Stimulated activated CD4-positive, alpha-beta T cell treated with anti-CD3 and anti-CD28 coated beads, Interleukin-15, amount 100 ng/mL, for 48 hours (primary cell): ENCODE results near the gene CDC20B.
A peak's percentile ranks its signal among the peaks of the same experiment; 100 is the strongest.
"Not testable (repeated sequence)": the region's sequence is repeated elsewhere in the genome, so short reads cannot be mapped to it uniquely, and the experiment has no call there.

Source experiments
- DNase-seq, 2 donors: peaks; one replicate each; pipeline ENCODE4 v3.0.0-alpha.2; 2020; ENCODE audit warnings: low read depth in 2 of 2

CDC20B gene

GRCh38 chr5:55160493-55161209 is 12.3 kb downstream of the CDC20B start:
- DNase-seq: no peak

GRCh38 chr5:55159763-55160492 is 13.0 kb downstream of the CDC20B start, which contains the start of gene GPX8:
GPX8 (plus strand) TSS chr5:55160171; CDS start chr5:55160193, 22 bp downstream.
- no peak for DNase-seq

GRCh38 chr5:55154873-55155272 is 18.1 kb downstream of the CDC20B start:
- DNase-seq: no peak

- no peak for DNase-seq
These were observed 20.8 kb downstream of the CDC20B start for GRCh38 chr5:55151923-55152842.

GRCh38 chr5:55149308-55149795 is 23.6 kb downstream of the CDC20B start:
- no peak for DNase-seq

GRCh38 chr5:55146543-55147151 is 26.3 kb downstream of the CDC20B start:
- peak; percentile 66 to 76 for DNase-seq

GRCh38 chr5:55146080-55146479 is 26.9 kb downstream of the CDC20B start:
- DNase-seq: no peak

- no peak for DNase-seq
These were observed 29.4 kb downstream of the CDC20B start for GRCh38 chr5:55143624-55144023.

GRCh38 chr5:55141945-55142690 is 30.9 kb downstream of the CDC20B start:
- DNase-seq: no peak

GRCh38 chr5:55140908-55141665 is 31.9 kb downstream of the CDC20B start:
- no peak for DNase-seq

GRCh38 chr5:55136521-55136920 is 36.5 kb downstream of the CDC20B start:
- no peak for DNase-seq

GRCh38 chr5:55134053-55134722 is 38.8 kb downstream of the CDC20B start:
- DNase-seq: no peak

- no peak for DNase-seq
These were observed 49.6 kb downstream of the CDC20B start for GRCh38 chr5:55123365-55123764.

GRCh38 chr5:55114061-55114460 is 58.9 kb downstream of the CDC20B start:
- no peak for DNase-seq

GRCh38 chr5:55113327-55113726 is 59.6 kb downstream of the CDC20B start:
- DNase-seq: no peak

- DNase-seq: no peak
These were observed 62.8 kb downstream of the CDC20B start for GRCh38 chr5:55110217-55110616.

- DNase-seq: no peak
These were observed 64.3 kb downstream of the CDC20B start for GRCh38 chr5:55108661-55109060.

- DNase-seq: not testable (repeated sequence)
These were observed 67.0 kb downstream of the CDC20B start for GRCh38 chr5:55105976-55106375.

GRCh38 chr5:55104946-55105701 is 67.9 kb downstream of the CDC20B start:
- no peak for DNase-seq
